ENCODE data around the gene FGF22. TPM values are rescaled to one million over a fixed set of nuclear protein-coding genes. Genes with fewer than 3 reads are reported as not detected.

The FGF22 gene
- polyA plus RNA-seq, 3 donors = not detected

DNA sequence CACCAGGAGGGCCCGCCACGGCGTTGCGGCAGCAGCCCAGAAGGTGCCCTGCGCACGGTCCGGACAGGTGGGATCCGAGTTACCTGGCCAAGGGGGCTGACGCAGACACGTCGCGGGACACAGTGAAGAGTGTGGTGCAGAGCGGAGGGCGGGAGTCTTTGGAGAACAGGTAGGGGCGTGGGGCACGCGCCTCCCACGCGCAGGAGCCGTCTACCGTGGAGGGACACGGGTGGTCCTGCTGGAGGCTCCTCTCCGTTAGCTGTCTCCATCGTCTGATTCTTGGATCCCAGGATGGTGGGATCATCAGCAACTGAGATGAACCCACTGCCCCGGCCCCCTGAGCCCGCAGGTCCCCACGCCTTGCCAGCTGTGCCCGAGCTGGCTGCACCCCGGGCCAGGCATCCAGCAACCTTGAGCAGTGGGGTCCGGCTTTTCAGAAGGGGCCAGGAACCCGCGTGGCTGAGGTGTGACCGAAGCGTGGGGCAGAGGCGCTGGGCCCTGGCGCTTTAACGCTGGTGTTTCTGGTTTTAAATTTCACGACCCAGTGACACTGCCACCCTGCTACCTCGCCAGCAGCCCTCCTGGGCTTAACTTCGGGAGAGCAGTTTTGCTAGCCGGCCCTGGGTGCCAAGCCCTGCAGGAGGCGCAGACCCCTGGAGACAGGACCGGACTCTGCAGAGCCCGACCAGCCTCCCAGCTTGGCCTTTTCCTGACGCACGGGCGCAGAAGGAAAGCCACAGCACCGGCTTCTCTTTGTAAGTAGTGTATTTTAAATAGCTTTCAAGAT, 7.3 kb downstream of the FGF22 start:
- DNase-seq = no peak
- WGBS (ENCODE audit: insufficient coverage) = 94% methylated on average over 39 of the region's 48 CpGs
- H3K27ac ChIP-seq (ENCODE audit: low read depth in 1 of 2, low read length in 2 of 2) = no peak overlapping the region
- Mint-ChIP-seq H3K4me3 (no peak overlapping the region), H3K27ac (no peak overlapping the region), H3K4me1 (no peaks in the 10 kb centered on the region), H3K27me3 (ENCODE audit: low read depth in 3 of 3) (no peaks in the 10 kb centered on the region), H3K9me3 (no peaks in the 10 kb centered on the region), H3K36me3 (peaks cover 23 to 56% of the 10 kb centered on the region in 2 donors)
- peaks cover 74% of the 10 kb centered on the region for H4K20me1 ChIP-seq (ENCODE audit: insufficient read depth, low read length)
- H3K9ac ChIP-seq (ENCODE audit: insufficient read depth, low read length, poor library complexity, severe bottlenecking) = no peak overlapping the region
- H3K36me3 ChIP-seq (replicated peaks in 1 of 2; ENCODE audit: control insufficient read depth in 1 of 2, insufficient read depth in 2 of 2, low read length in 2 of 2) = peaks cover 60 to 67% of the 10 kb centered on the region in 2 donors
- H3K4me1 ChIP-seq (ENCODE audit: control insufficient read depth in 1 of 2, insufficient read depth in 2 of 2, low read length in 2 of 2) = no peaks in the 10 kb centered on the region
- H3K9me3 ChIP-seq (replicated peaks in 1 of 2; ENCODE audit: control insufficient read depth in 1 of 2, insufficient read depth in 1 of 2, low read length in 2 of 2) = no peaks in the 10 kb centered on the region
- H3K4me2 ChIP-seq (replicated peaks; ENCODE audit: extremely low read depth, low read length, poor library complexity, severe bottlenecking) = no peak overlapping the region
- peaks cover 13% of the 10 kb centered on the region for H3K79me2 ChIP-seq (ENCODE audit: insufficient read depth, low read length)
- TF ChIP-seq, protein P1, sequence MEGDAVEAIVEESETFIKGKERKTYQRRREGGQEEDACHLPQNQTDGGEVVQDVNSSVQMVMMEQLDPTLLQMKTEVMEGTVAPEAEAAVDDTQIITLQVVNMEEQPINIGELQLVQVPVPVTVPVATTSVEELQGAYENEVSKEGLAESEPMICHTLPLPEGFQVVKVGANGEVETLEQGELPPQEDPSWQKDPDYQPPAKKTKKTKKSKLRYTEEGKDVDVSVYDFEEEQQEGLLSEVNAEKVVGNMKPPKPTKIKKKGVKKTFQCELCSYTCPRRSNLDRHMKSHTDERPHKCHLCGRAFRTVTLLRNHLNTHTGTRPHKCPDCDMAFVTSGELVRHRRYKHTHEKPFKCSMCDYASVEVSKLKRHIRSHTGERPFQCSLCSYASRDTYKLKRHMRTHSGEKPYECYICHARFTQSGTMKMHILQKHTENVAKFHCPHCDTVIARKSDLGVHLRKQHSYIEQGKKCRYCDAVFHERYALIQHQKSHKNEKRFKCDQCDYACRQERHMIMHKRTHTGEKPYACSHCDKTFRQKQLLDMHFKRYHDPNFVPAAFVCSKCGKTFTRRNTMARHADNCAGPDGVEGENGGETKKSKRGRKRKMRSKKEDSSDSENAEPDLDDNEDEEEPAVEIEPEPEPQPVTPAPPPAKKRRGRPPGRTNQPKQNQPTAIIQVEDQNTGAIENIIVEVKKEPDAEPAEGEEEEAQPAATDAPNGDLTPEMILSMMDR (IDR thresholded peaks at IDR 0.05) = no peak
- no peaks in the 10 kb centered on the region for H3K27me3 ChIP-seq (ENCODE audit: control insufficient read depth in 2 of 2, insufficient read depth in 2 of 2, low read length in 2 of 2)
- H3K4me3 ChIP-seq (replicated peaks in 1 of 3; ENCODE audit: low read depth in 2 of 3, low read length in 3 of 3) = no peak overlapping the region
- no peak overlapping the region for H2AFZ ChIP-seq (ENCODE audit: insufficient read depth, low read depth, low read length, poor library complexity, severe bottlenecking)
- intact Hi-C loops (cut with micrococcal nuclease) = no loop called here

DNA sequence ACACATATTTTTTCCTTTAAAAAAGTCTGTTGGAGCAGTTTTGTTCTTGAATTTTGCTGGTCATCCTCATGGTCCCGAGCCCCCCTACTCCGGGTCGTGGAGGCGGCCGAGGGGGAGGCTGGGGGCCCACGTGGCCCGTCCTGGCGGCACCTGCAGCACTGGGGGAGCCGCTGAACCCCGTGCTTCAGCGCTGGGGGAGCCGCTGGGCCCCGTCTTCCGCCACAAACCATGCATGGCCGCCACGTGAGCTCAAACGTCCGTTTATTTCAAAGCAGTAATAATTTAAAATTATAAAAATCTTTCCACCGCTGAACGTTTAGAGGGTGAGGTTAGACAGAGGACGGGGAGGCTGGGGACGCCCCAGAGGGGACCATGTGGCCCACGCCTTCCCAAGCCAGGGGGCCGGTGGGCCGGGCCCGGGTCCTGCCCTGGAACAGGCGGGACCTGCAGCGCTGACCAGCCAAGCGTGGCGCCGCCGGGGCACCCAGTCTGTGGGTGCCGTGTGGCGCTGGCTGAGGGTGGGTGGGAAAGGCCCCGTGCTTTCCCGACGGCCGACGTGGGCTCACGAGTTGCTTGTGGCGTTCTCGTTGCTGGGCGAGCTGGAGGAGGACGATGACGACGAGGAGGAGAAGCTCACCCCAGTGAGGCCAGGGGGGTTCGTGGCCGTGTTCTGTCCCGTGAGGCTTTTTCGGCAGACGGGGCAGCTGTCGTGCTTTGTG, 8.0 kb downstream of the FGF22 start:
- TF ChIP-seq, protein P1 (IDR thresholded peaks at IDR 0.05) = no peak
- H3K4me1 ChIP-seq (ENCODE audit: control insufficient read depth in 1 of 2, insufficient read depth in 2 of 2, low read length in 2 of 2) = no peaks in the 10 kb centered on the region
- no peak for DNase-seq
- H3K27me3 ChIP-seq (ENCODE audit: control insufficient read depth in 2 of 2, insufficient read depth in 2 of 2, low read length in 2 of 2) = no peaks in the 10 kb centered on the region
- peaks cover 81% of the 10 kb centered on the region for H4K20me1 ChIP-seq (ENCODE audit: insufficient read depth, low read length)
- no peak overlapping the region for H3K27ac Mint-ChIP-seq
- H3K36me3 Mint-ChIP-seq = peaks cover 23 to 64% of the 10 kb centered on the region in 2 donors
- H3K9ac ChIP-seq (ENCODE audit: insufficient read depth, low read length, poor library complexity, severe bottlenecking) = no peak overlapping the region
- H2AFZ ChIP-seq (ENCODE audit: insufficient read depth, low read depth, low read length, poor library complexity, severe bottlenecking) = no peak overlapping the region
- no peaks in the 10 kb centered on the region for H3K27me3 Mint-ChIP-seq (ENCODE audit: low read depth in 3 of 3)
- H3K79me2 ChIP-seq (ENCODE audit: insufficient read depth, low read length) = peaks cover 21% of the 10 kb centered on the region
- H3K4me3 ChIP-seq (replicated peaks in 1 of 3; ENCODE audit: low read depth in 2 of 3, low read length in 3 of 3) = no peak overlapping the region
- H3K9me3 Mint-ChIP-seq = no peaks in the 10 kb centered on the region
- H3K4me3 Mint-ChIP-seq = no peak overlapping the region
- H3K9me3 ChIP-seq (replicated peaks in 1 of 2; ENCODE audit: control insufficient read depth in 1 of 2, insufficient read depth in 1 of 2, low read length in 2 of 2) = no peaks in the 10 kb centered on the region
- peaks cover 68 to 75% of the 10 kb centered on the region in 2 donors for H3K36me3 ChIP-seq (replicated peaks in 1 of 2; ENCODE audit: control insufficient read depth in 1 of 2, insufficient read depth in 2 of 2, low read length in 2 of 2)
- no peak overlapping the region for H3K4me2 ChIP-seq (replicated peaks; ENCODE audit: extremely low read depth, low read length, poor library complexity, severe bottlenecking)
- H3K27ac ChIP-seq (ENCODE audit: low read depth in 1 of 2, low read length in 2 of 2) = no peak overlapping the region
- intact Hi-C loops (cut with micrococcal nuclease) = no loop called here
- 97% methylated on average over 37 of the region's 52 CpGs for WGBS (ENCODE audit: insufficient coverage)
- H3K4me1 Mint-ChIP-seq = no peaks in the 10 kb centered on the region

All from CD14-positive monocyte (primary cell).